Adrenal gland (tissue), 5 donors: ENCODE data around the gene PLEKHA7.

Experiments
- CTCF ChIP-seq, 6 experiments: fragments of 450-650 bp in 4 of 6; fragments of 200-600 bp in 2 of 6; sonication (generic) in 1 of 6; IDR thresholded peaks; 1 replicate in 5 of 6; 2 replicates in 1 of 6; pipeline versions ENCODE4 v1.5.1 to v1.8.0; 2016 to 2021; ENCODE audit warnings: antibody characterized with exemption in 6 of 6, mild to moderate bottlenecking in 2 of 6, moderate library complexity in 1 of 6
- POLR2A ChIP-seq, 2 donors: fragments of 450-650 bp; IDR thresholded peaks; one replicate each; pipeline ENCODE4 v1.6.1; 2017; ENCODE audit warnings: antibody characterized with exemption in 2 of 2, mild to moderate bottlenecking in 2 of 2, moderate library complexity in 1 of 2
- donor health status: DM: no; HTN: no; CAD: no.

- TF ChIP-seq CTCF (IDR thresholded peaks at IDR 0.05), result no peak
- TF ChIP-seq POLR2A (IDR thresholded peaks at IDR 0.05), result no peak
Measured at GRCh38 chr11:16772141-16772512, 242.1 kb downstream of the PLEKHA7 start.
